AG04450 (cell line): ENCODE results near the gene CYB5R3. TPM values are rescaled to one million over a fixed set of nuclear protein-coding genes. Genes with fewer than 3 reads are reported as not detected.

Experiments
- CTCF ChIA-PET: fragments of 300-600, 350-600 bp; formaldehyde crosslinking; extraction: SDS; loops from one replicate; lab custom pipeline; 2022; ENCODE audit warnings: antibody characterized with exemption, inconsistent platforms; lab: Charles Lee
- POLR2A ChIA-PET: fragments of 350-600 bp; formaldehyde crosslinking; extraction: SDS; loops from one replicate; lab custom pipeline; 2021; ENCODE audit warnings: antibody characterized with exemption, inconsistent platforms; lab: Yijun Ruan, JAX
- DNase-seq: peaks from one replicate; pipeline ENCODE4 v3.0.0-alpha.2; 2011; ENCODE audit warnings: low read depth, low spot score
- H3K27ac ChIP-seq: one replicate; pipeline ENCODE4 v1.5.1; 2012; ENCODE audit warnings: low read depth, low read length, control low read depth
- H3K27me3 ChIP-seq: one replicate; pipeline ENCODE4 v1.6.0; 2012; ENCODE audit warnings: low read length; ENCODE audit not compliant: control insufficient read depth, insufficient read depth
- H3K4me3 ChIP-seq: 2 replicates; pipeline ENCODE4 v1.5.1; 2011; ENCODE audit warnings: mild to moderate bottlenecking, low read depth, low read length, control low read depth
- H3K9me3 ChIP-seq: 2 replicates; pipeline ENCODE4 v1.5.1; 2012; ENCODE audit warnings: low read length; ENCODE audit not compliant: control insufficient read depth, insufficient read depth
- CTCF ChIP-seq: IDR thresholded peaks from 2 replicates; pipeline ENCODE4 v1.5.1; 2011; ENCODE audit warnings: low read depth, low read length, control low read depth, inconsistent platforms
- polyA plus RNA-seq: library from polyadenylated mRNA; depleted of rRNA; stranded (reverse); fragments of >200 nt; gene quantifications from 2 replicates; pipeline ENCODE4 v1.2.3, GENCODE V29; 2011

Gene CYB5R3
- polyA plus RNA-seq, 1 experiment: 110 TPM

- ChIA-PET CTCF (no interaction called here), POLR2A (no interaction called here)
- Histone ChIP-seq H3K9me3 (no peaks in the 10 kb centered on the region), H3K27me3 (no peaks in the 10 kb centered on the region), H3K27ac (no peak overlapping the region), H3K4me3 (no peak overlapping the region)
- DNase-seq: no peak
- TF ChIP-seq CTCF: no peak
Observed at GRCh38 chr22:42587588-42588175, 61.5 kb downstream of the CYB5R3 start.

GRCh38 chr22:42586381-42586780 is 62.8 kb downstream of the CYB5R3 start:
- H3K27me3 ChIP-seq: no peaks in the 10 kb centered on the region
- ChIA-PET POLR2A (no interaction called here), CTCF (no interaction called here)
- no peaks in the 10 kb centered on the region for H3K9me3 ChIP-seq
- no peak for TF ChIP-seq CTCF
- no peak overlapping the region for H3K4me3 ChIP-seq
- H3K27ac ChIP-seq: no peak overlapping the region
- DNase-seq: no peak

GRCh38 chr22:42585096-42585495 is 64.1 kb downstream of the CYB5R3 start:
- ChIA-PET CTCF (no interaction called here), POLR2A (interaction anchor here (0.9 kb wide), 1 partner anchor 12 kb away, joined by 3 read pairs; no protein-coding TSS in a partner anchor)
- Histone ChIP-seq H3K4me3 (no peak overlapping the region), H3K9me3 (no peaks in the 10 kb centered on the region), H3K27ac (no peak overlapping the region), H3K27me3 (no peaks in the 10 kb centered on the region)
- no peak for DNase-seq
- TF ChIP-seq CTCF: no peak

- H3K9me3 ChIP-seq: no peaks in the 10 kb centered on the region
- no peak overlapping the region for H3K4me3 ChIP-seq
- H3K27ac ChIP-seq: no peak overlapping the region
- no peaks in the 10 kb centered on the region for H3K27me3 ChIP-seq
- ChIA-PET POLR2A (interaction anchor here (0.9 kb wide), 2 partner anchors 12 to 13 kb away, joined by 3 read pairs; no protein-coding TSS in a partner anchor), CTCF (interaction anchor here (0.6 kb wide), 1 partner anchor 43 kb away, joined by 4 read pairs; no protein-coding TSS in a partner anchor)
- no peak for TF ChIP-seq CTCF
- DNase-seq: no peak
Observed at GRCh38 chr22:42584364-42584940, 64.7 kb downstream of the CYB5R3 start.

- no peak overlapping the region for H3K27ac ChIP-seq
- H3K9me3 ChIP-seq: no peaks in the 10 kb centered on the region
- CTCF ChIA-PET: interaction anchor here (0.6 kb wide), 1 partner anchor 804 kb away, joined by 4 read pairs; no protein-coding TSS in a partner anchor
- POLR2A ChIA-PET: interaction anchor here (0.6 to 1.5 kb wide), 2 partner anchors 31 to 58 kb away, joined by 4 to 18 read pairs; partner anchors contain the start of gene POLDIP3
- H3K27me3 ChIP-seq: no peaks in the 10 kb centered on the region
- H3K4me3 ChIP-seq: no peak overlapping the region
- TF ChIP-seq CTCF: no peak
- no peak for DNase-seq
Observed at GRCh38 chr22:42582987-42583386, 66.2 kb downstream of the CYB5R3 start.
